VCaP (cell line): ENCODE measurements around the gene PPP6R2.

Source experiments
- H3K27ac ChIP-seq: fragments of 450-650 bp; 2 replicates; pipeline ENCODE4 v1.5.1; 2017
- TF ChIP-seq, protein P1 (sequence below): fragments of 450-650 bp; conservative IDR thresholded peaks from 2 replicates; pipeline ENCODE4 v1.5.1; 2017; ENCODE audit warnings: mild to moderate bottlenecking, moderate library complexity

Gene PPP6R2

DNA sequence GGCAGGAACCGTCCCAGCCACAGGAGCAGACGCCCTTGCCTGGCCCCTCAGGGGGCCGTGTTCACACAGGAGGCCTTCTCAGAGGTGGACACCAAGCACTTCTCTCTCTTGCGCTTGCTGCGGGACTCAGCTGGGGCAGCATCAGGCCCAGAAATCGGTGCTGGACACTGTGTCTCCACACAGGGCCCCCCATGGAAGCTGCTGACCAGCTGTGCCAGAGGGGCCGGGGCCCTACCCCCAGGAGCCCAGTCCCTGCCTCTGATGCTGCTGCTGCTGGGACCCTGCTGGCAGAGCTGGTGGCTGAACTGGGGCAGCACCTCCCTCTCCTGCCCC lies 39.6 kb upstream of the PPP6R2 start:
- peak overlapping the region; percentile 90 for H3K27ac ChIP-seq
- TF ChIP-seq, protein P1, sequence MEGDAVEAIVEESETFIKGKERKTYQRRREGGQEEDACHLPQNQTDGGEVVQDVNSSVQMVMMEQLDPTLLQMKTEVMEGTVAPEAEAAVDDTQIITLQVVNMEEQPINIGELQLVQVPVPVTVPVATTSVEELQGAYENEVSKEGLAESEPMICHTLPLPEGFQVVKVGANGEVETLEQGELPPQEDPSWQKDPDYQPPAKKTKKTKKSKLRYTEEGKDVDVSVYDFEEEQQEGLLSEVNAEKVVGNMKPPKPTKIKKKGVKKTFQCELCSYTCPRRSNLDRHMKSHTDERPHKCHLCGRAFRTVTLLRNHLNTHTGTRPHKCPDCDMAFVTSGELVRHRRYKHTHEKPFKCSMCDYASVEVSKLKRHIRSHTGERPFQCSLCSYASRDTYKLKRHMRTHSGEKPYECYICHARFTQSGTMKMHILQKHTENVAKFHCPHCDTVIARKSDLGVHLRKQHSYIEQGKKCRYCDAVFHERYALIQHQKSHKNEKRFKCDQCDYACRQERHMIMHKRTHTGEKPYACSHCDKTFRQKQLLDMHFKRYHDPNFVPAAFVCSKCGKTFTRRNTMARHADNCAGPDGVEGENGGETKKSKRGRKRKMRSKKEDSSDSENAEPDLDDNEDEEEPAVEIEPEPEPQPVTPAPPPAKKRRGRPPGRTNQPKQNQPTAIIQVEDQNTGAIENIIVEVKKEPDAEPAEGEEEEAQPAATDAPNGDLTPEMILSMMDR, result no peak

DNA sequence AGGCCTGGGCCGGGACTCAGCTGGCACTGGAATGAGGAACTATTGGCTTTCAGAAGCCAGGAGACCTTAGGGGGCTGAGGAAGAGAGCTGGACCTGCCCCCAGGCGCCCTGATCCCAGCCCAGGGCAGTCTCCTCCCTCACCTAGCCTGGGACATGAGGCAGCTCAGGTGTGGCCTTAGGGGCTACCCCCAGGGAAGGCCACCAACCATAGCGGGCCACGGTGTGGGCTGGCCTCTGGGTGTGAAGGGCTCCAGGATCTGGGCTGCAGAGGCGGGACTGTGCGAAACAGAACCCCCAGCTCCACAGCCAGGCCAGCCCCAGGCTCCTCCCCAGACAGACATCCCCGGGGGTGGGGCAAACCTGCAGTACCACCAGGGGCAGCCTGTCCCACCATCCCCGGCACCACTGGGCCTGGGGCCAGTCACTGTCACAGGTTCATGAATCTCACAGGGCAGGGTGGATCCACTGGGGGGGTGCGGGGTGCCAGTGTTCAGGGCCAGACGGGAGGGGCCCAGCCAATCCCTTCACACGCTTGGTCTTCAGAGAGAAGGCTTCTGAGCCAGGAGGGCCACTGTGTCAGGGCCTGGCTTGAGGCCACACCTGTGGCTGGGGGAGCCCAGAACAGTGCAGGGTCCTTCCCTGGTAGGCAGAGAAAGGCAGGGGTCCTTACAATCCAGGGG lies 39.1 kb upstream of the PPP6R2 start:
- TF ChIP-seq, protein P1, result no peak
- H3K27ac ChIP-seq, result peak overlapping the region; percentile 90

DNA sequence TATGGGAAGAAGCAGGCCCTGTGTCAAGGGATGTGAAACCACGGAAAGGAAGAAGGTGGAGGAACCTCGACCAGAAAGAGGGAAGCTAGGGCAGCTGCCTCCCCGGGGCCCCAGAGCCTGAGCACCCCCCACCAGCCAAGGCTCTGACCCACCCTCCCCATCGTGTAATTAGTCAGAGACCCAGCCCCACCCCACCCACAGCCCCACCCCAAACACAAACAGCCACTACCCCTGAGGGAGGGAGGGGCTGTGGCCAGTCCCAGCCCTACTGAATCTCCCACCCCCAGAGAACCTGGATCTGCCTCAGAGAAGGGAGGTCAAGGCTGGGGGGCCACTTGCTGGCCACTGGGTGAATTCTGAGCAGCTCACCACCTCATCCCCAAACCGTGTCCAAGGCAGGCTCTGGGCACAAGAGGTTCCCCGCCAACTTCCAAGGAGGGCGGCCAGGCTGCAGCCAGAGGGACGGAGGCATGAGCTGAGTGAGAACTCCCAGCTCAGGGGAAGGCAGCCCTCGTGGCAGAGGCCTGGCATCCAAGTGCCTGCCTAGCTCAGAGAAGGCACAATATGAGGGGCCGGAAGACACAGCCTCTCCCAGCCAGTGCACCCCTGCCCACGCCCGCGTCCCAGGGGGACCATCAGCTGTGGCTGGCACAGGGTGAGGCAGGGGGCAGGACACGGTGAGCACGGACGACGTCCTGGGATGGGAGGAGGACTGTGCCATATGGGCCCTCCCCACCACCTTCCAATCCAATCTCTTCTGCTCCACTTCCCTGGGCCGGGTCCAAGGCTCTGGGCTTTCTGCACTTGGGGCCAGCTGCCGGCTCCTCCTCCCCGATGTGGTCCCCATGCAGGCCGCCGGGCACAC lies 38.4 kb upstream of the PPP6R2 start:
- TF ChIP-seq, protein P1, result no peak
- H3K27ac ChIP-seq, result peak overlapping the region; percentile 90

DNA sequence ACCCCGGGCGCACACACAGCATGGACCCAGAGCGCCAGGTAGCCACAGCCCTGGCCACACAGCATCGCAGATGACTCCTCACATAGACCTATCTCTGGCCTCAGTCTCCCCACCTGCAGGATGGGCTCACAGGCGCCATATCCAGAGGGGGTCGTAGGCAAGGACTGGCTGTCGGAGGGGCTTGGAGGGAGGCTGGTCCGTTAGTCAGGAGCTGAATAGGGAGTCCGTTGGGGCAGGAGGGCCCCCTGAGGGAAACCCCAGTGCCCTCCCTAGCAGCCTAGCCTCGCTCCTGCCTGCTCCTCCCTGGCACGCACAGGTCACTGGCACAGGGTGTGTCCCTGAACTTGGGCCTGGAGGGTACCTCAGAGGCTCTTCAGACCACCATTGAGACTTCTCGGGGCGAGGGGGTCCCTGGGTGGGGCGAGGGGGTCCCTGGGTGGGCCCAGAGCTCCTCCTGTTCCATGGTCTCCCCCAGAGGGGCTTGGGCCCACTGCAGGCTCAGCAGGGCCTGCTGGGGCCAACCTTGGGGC lies 37.7 kb upstream of the PPP6R2 start:
- peak overlapping the region; percentile 90 for H3K27ac ChIP-seq
- TF ChIP-seq, protein P1, result no peak

DNA sequence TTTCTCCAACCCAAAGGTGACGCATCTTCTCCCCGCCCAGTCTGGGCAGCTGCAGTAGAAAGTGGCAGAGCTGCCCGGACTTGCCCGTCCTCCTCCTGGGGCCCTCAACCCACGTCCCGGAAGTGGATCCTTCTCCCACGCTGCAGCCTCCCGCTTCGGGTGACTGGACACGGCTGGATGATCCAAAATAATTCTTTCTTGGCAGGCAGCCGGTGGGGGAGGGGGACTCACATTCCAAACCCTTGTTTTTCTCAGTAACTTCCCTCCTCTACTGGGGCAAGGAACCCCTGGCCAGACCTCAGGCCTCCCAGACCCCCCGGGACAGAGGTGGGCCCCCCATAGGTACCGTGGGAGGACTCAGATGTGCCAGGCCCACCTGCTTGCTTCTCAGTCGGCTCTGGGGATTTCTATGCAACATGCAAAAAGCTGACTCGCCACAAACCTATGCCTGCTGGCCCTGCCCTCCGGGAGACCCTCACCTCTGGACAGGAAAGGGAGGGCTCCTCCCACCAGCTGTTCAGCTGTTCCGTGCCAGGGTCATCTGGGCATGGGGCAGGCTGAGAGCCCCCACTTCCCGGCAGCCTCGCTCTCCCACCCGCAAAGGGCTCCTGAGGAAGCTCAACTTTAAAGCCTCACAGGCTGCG lies 37.1 kb upstream of the PPP6R2 start:
- H3K27ac ChIP-seq, result peak overlapping the region; percentile 90
- TF ChIP-seq, protein P1, result no peak

DNA sequence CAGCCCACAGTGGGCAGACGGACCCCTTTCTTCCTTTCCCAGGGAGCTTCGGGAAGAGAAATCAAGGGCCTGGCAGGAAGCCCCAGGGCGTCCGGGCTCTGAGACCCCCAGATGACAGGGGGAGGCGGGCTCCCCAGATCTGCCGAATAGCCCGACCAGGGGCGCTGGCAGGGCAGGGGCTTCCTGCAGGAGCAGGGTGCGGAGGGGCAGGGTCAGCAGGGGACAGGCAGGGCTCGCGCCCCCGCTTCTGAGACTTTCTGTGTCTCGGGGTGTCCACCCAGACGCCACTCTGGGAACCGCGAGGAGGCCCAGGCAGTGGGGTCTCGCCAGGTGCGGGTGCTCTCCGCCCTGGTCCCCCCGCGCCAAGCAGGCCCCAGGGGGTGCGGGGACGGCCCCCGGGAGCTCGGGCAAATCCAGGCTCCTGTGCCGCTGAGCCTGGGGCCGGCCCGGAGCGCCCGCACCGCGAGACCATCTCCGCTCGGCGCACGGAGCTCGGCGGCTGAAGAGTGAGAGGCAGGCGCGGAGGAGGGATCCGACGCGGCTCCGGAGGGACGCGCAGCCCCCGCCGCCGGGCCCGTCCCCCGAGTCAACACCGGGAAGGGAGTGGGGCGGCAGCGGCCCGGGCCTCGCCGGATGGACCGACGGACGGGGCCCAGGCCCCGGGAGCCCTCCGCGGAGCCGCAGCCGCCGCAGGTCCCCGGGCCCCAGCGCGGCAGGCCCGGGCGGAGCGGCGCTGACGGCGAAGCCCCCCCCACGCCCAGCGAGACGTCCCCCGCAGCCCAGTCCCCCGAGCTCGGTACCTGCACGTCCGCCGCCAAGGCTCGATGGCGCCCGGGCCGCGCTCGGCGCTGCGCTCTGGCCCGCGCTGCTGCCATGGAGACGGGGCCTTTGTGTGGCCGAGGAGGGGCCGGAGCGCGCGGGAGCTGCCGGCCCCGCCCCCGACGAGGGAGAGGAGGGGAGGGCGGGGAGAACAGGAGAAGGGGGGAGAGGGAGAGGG lies 36.1 kb upstream of the PPP6R2 start, which contains the start of gene PLXNB2:
Gene PLXNB2, minus strand, starts transcription at position 894 of the 997 bp plus-strand sequence. CDS start 17,062 bp downstream, outside the sequence.
- peak within 1 kb of the TSS; percentile 90 for H3K27ac ChIP-seq

More for the DNA sequence above, 36.1 kb upstream of the PPP6R2 start, which contains the start of gene PLXNB2:
- TF ChIP-seq, protein P1, result no peak
